Caco-2 (cell line): ENCODE data around the gene CMSS1. TPM values are rescaled to one million over a fixed set of nuclear protein-coding genes. Genes with fewer than 3 reads are reported as not detected.

Experiments used
- BruUV-seq: library from RNA; stranded (reverse); fragments of 400-500 nt; replicated peaks from 2 replicates; lab custom pipeline; 2021; lab: Mats Ljungman, UMichigan
- CTCF ChIA-PET: fragments of 300-600 bp; sonication (Branson Sonifier 250); formaldehyde crosslinking; loops from one replicate; lab custom pipeline; 2022; ENCODE audit warnings: antibody characterized with exemption; lab: Charles Lee
- POLR2A ChIA-PET: fragments of 300-600 bp; sonication (Branson Sonifier 250); formaldehyde crosslinking; loops from one replicate; lab custom pipeline; 2022; ENCODE audit warnings: antibody characterized with exemption; lab: Charles Lee
- DNase-seq, 2 experiments: peaks; one replicate each; pipeline versions ENCODE4 v3.0.0 to v3.0.0-alpha.2; 2020 to 2022
- H3K27me3 ChIP-seq: replicated peaks from 2 replicates; pipeline ENCODE4 v1.6.0; 2011; ENCODE audit warnings: low read length; ENCODE audit not compliant: control insufficient read depth, insufficient read depth
- H3K36me3 ChIP-seq: 2 replicates; pipeline ENCODE4 v1.5.1; 2011; ENCODE audit warnings: low read length; ENCODE audit not compliant: control insufficient read depth, insufficient read depth
- H3K4me1 ChIP-seq: fragments of 250-450 bp; sonication (Bioruptor Pico); 2 replicates; pipeline ENCODE4 v1.5.1; 2020; ENCODE audit warnings: mild to moderate bottlenecking
- H3K4me3 ChIP-seq: 2 replicates; pipeline ENCODE4 v1.5.1; 2011; ENCODE audit warnings: low read depth, mild to moderate bottlenecking, control low read depth, low read length
- H3K9me3 ChIP-seq: fragments of 250-450 bp; sonication (Bioruptor Pico); 2 replicates; pipeline ENCODE4 v1.5.1; 2020; ENCODE audit warnings: mild to moderate bottlenecking, moderate library complexity
- H3K27ac Mint-ChIP-seq: one replicate; pipeline ENCODE4 v1.8.0; 2022; ENCODE audit warnings: mixed read lengths; ENCODE audit not compliant: unreplicated experiment
- H3K27me3 Mint-ChIP-seq: one replicate; pipeline ENCODE4 v1.8.0; 2022; ENCODE audit warnings: mixed read lengths; ENCODE audit not compliant: insufficient read depth, unreplicated experiment
- H3K36me3 Mint-ChIP-seq: one replicate; pipeline ENCODE4 v1.8.0; 2022; ENCODE audit warnings: mild to moderate bottlenecking, mixed read lengths; ENCODE audit not compliant: insufficient read depth, unreplicated experiment
- H3K4me1 Mint-ChIP-seq: one replicate; pipeline ENCODE4 v1.8.0; 2022; ENCODE audit warnings: low read depth, mixed read lengths; ENCODE audit not compliant: unreplicated experiment
- H3K4me3 Mint-ChIP-seq: one replicate; pipeline ENCODE4 v1.8.0; 2022; ENCODE audit warnings: mild to moderate bottlenecking, moderate library complexity, mixed read lengths; ENCODE audit not compliant: unreplicated experiment
- H3K9me3 Mint-ChIP-seq: one replicate; pipeline ENCODE4 v1.8.0; 2022; ENCODE audit warnings: mixed read lengths; ENCODE audit not compliant: unreplicated experiment
- CTCF ChIP-seq, 2 experiments: fragments of 200-600 bp in 1 of 2; IDR thresholded peaks; 1 replicate in 1 of 2; 2 replicates in 1 of 2; pipeline versions ENCODE4 v1.5.1 to v1.8.0; 2011 to 2022; ENCODE audit warnings: antibody characterized with exemption in 1 of 2, control low read depth in 1 of 2, inconsistent platforms in 1 of 2, low read depth in 1 of 2, low read length in 1 of 2, mild to moderate bottlenecking in 1 of 2, moderate library complexity in 1 of 2; ENCODE audit not compliant: insufficient read depth in 1 of 2, severe bottlenecking in 1 of 2, unreplicated experiment in 1 of 2
- intact Hi-C: fragments of 100-400 bp; cut with micrococcal nuclease; formaldehyde crosslinking; loops from one replicate; pipeline ENCODE4 v1.10.0; 2022; ENCODE audit not compliant: unreplicated experiment
- total RNA-seq: library from RNA; stranded (reverse); gene quantifications from 2 replicates; pipeline ENCODE4 v1.2.3, GENCODE V29; 2022

CMSS1 gene
- total RNA-seq, 1 experiment from 2014 or later: 54.4 TPM

GRCh38 chr3:99903869-99904268 is 86.2 kb downstream of the CMSS1 start:
- Mint-ChIP-seq H3K36me3 (no peaks in the 10 kb centered on the region), H3K9me3 (no peaks in the 10 kb centered on the region), H3K4me3 (no peak overlapping the region), H3K27ac (no peak overlapping the region), H3K4me1 (peaks cover 37% of the 10 kb centered on the region), H3K27me3 (no peaks in the 10 kb centered on the region)
- H3K4me3 ChIP-seq: no peak overlapping the region
- H3K27me3 ChIP-seq: no peaks in the 10 kb centered on the region
- DNase-seq: no peak
- H3K4me1 ChIP-seq: peaks cover 38% of the 10 kb centered on the region
- H3K9me3 ChIP-seq: no peaks in the 10 kb centered on the region
- POLR2A ChIA-PET: no interaction called here
- no TSS peak for BruUV-seq
- H3K36me3 ChIP-seq: no peaks in the 10 kb centered on the region
- no peak for TF ChIP-seq CTCF (IDR thresholded peaks at IDR 0.05; ENCODE audit: insufficient read depth in 1 of 2, low read depth in 1 of 2, low read length in 1 of 2, severe bottlenecking in 1 of 2, unreplicated experiment in 1 of 2)
- intact Hi-C loops: no loop called here
- CTCF ChIA-PET: no interaction called here

- Histone ChIP-seq H3K4me3 (no peak overlapping the region), H3K9me3 (no peaks in the 10 kb centered on the region), H3K27me3 (no peaks in the 10 kb centered on the region), H3K4me1 (peaks cover 34% of the 10 kb centered on the region), H3K36me3 (no peaks in the 10 kb centered on the region)
- Mint-ChIP-seq H3K9me3 (no peaks in the 10 kb centered on the region), H3K27me3 (no peaks in the 10 kb centered on the region), H3K4me3 (no peak overlapping the region), H3K4me1 (peaks cover 34% of the 10 kb centered on the region), H3K36me3 (no peaks in the 10 kb centered on the region), H3K27ac (peak overlapping the region; percentile 4)
- CTCF ChIA-PET: interaction anchor here (0.6 kb wide), 1 partner anchor 32 kb away, joined by 4 read pairs; no protein-coding TSS in a partner anchor
- BruUV-seq: no TSS peak
- POLR2A ChIA-PET: no interaction called here
- DNase-seq: no peak
- TF ChIP-seq CTCF (IDR thresholded peaks at IDR 0.05; ENCODE audit: insufficient read depth in 1 of 2, low read depth in 1 of 2, low read length in 1 of 2, severe bottlenecking in 1 of 2, unreplicated experiment in 1 of 2): no peak
- intact Hi-C loops: no loop called here
Observed at GRCh38 chr3:99907959-99908544, 90.4 kb downstream of the CMSS1 start.

- no peaks in the 10 kb centered on the region for H3K36me3 ChIP-seq
- Mint-ChIP-seq H3K4me3 (peak overlapping the region; percentile 35), H3K9me3 (no peaks in the 10 kb centered on the region), H3K27me3 (no peaks in the 10 kb centered on the region), H3K36me3 (peaks cover 5% of the 10 kb centered on the region), H3K4me1 (peaks cover 29% of the 10 kb centered on the region), H3K27ac (peak overlapping the region; percentile 81)
- H3K4me1 ChIP-seq: peaks cover 34% of the 10 kb centered on the region
- no peaks in the 10 kb centered on the region for H3K27me3 ChIP-seq
- H3K4me3 ChIP-seq: no peak overlapping the region
- peak in 1 of 2 experiments; percentile 55 for DNase-seq
- intact Hi-C loops: loop anchor here (1.0 kb wide), 1 partner anchor 11 kb away; no protein-coding TSS in a partner anchor
- CTCF ChIA-PET: interaction anchor here (0.7 kb wide), 1 partner anchor 407 kb away, joined by 3 read pairs; no protein-coding TSS in a partner anchor
- no peaks in the 10 kb centered on the region for H3K9me3 ChIP-seq
- BruUV-seq: no TSS peak
- POLR2A ChIA-PET: no interaction called here
- TF ChIP-seq CTCF (IDR thresholded peaks at IDR 0.05; ENCODE audit: insufficient read depth in 1 of 2, low read depth in 1 of 2, low read length in 1 of 2, severe bottlenecking in 1 of 2, unreplicated experiment in 1 of 2): no peak
Observed at GRCh38 chr3:99909714-99910495, 92.2 kb downstream of the CMSS1 start.
